Ovary (tissue), 3 donors: Measurements from ENCODE around the gene TRAF1.

Experiments
- CTCF ChIP-seq, 3 donors: fragments of 450-650 bp in 2 of 3; fragments of 200-600 bp in 1 of 3; IDR thresholded peaks; one replicate each; pipeline versions ENCODE4 v1.5.1 to v1.8.0; 2016 to 2022; ENCODE audit warnings: antibody characterized with exemption in 3 of 3, mild to moderate bottlenecking in 1 of 3
- EP300 ChIP-seq: sonication (generic); formaldehyde crosslinking; IDR thresholded peaks from one replicate; pipeline ENCODE4 v1.6.1; 2017; ENCODE audit warnings: antibody characterized with exemption
- POLR2A ChIP-seq: fragments of 450-650 bp; IDR thresholded peaks from one replicate; pipeline ENCODE4 v1.6.1; 2017; ENCODE audit warnings: antibody characterized with exemption, mild to moderate bottlenecking, moderate library complexity
- donor health status: DM: no; HTN: no; CAD: no.

GRCh38 chr9:120893611-120894307 is 32.8 kb downstream of the TRAF1 start:
- TF ChIP-seq CTCF (IDR thresholded peaks at IDR 0.05) (no peak), EP300 (no peak), POLR2A (no peak)
